ENCODE data around the gene OGFR.
A peak's percentile ranks its signal among the peaks of the same experiment; 100 is the strongest.

Gene OGFR

GRCh38 chr20:62787321-62787720 is 17.3 kb upstream of the OGFR start:
- no peak for TF ChIP-seq CTCF (IDR thresholded peaks at IDR 0.05; ENCODE audit: low read depth, low read length)
- no peak for DNase-seq (ENCODE audit: low read depth, low spot score)
- in situ Hi-C loops (cut with HindIII; ENCODE audit: low sequenced_read_pairs), result no loop called here
- no peak overlapping the region for H3K4me3 ChIP-seq (ENCODE audit: low read depth, low read length)

- in situ Hi-C loops (cut with HindIII; ENCODE audit: low sequenced_read_pairs), result no loop called here
- no peak for DNase-seq (ENCODE audit: low read depth, low spot score)
- no peak for TF ChIP-seq CTCF (IDR thresholded peaks at IDR 0.05; ENCODE audit: low read depth, low read length)
- H3K4me3 ChIP-seq (ENCODE audit: low read depth, low read length), result no peak overlapping the region
Observed at GRCh38 chr20:62787866-62788265, 16.8 kb upstream of the OGFR start.

- DNase-seq (ENCODE audit: low read depth, low spot score), result no peak
- no peak overlapping the region for H3K4me3 ChIP-seq (ENCODE audit: low read depth, low read length)
- TF ChIP-seq CTCF (IDR thresholded peaks at IDR 0.05; ENCODE audit: low read depth, low read length), result no peak
- in situ Hi-C loops (cut with HindIII; ENCODE audit: low sequenced_read_pairs), result no loop called here
Observed at GRCh38 chr20:62788607-62789006, 16.0 kb upstream of the OGFR start.

- no peak for DNase-seq (ENCODE audit: low read depth, low spot score)
- in situ Hi-C loops (cut with HindIII; ENCODE audit: low sequenced_read_pairs), result no loop called here
- TF ChIP-seq CTCF (IDR thresholded peaks at IDR 0.05; ENCODE audit: low read depth, low read length), result no peak
- H3K4me3 ChIP-seq (ENCODE audit: low read depth, low read length), result no peak overlapping the region
Observed at GRCh38 chr20:62790075-62790474, 14.6 kb upstream of the OGFR start.

GRCh38 chr20:62791301-62792181 is 13.1 kb upstream of the OGFR start:
- H3K4me3 ChIP-seq (ENCODE audit: low read depth, low read length), result no peak overlapping the region
- DNase-seq (ENCODE audit: low read depth, low spot score), result peak; percentile 86
- TF ChIP-seq CTCF (IDR thresholded peaks at IDR 0.05; ENCODE audit: low read depth, low read length), result peak; percentile 95
- in situ Hi-C loops (cut with HindIII; ENCODE audit: low sequenced_read_pairs), result no loop called here

GRCh38 chr20:62792182-62792939 is 12.3 kb upstream of the OGFR start:
- no peak for TF ChIP-seq CTCF (IDR thresholded peaks at IDR 0.05; ENCODE audit: low read depth, low read length)
- in situ Hi-C loops (cut with HindIII; ENCODE audit: low sequenced_read_pairs), result no loop called here
- DNase-seq (ENCODE audit: low read depth, low spot score), result peak; percentile 41
- H3K4me3 ChIP-seq (ENCODE audit: low read depth, low read length), result no peak overlapping the region
